Uterus (tissue), 2 donors: ENCODE results near the gene ATF6.

Source experiments
- POLR2A ChIP-seq, 2 donors: fragments of 450-650 bp; IDR thresholded peaks; one replicate each; pipeline ENCODE4 v1.6.1; 2016; ENCODE audit warnings: antibody characterized with exemption in 2 of 2, mild to moderate bottlenecking in 1 of 2, moderate library complexity in 1 of 2
- TF ChIP-seq, protein P1 (sequence below), 4 experiments: fragments of 200-600 bp in 2 of 4; fragments of 450-650 bp in 2 of 4; sonication (generic) in 2 of 4; IDR thresholded peaks; one replicate each; pipeline ENCODE4 v1.5.1; 2016 to 2019; ENCODE audit warnings: antibody characterized with exemption in 4 of 4, mild to moderate bottlenecking in 2 of 4, moderate library complexity in 1 of 4

- TF ChIP-seq, protein P1, sequence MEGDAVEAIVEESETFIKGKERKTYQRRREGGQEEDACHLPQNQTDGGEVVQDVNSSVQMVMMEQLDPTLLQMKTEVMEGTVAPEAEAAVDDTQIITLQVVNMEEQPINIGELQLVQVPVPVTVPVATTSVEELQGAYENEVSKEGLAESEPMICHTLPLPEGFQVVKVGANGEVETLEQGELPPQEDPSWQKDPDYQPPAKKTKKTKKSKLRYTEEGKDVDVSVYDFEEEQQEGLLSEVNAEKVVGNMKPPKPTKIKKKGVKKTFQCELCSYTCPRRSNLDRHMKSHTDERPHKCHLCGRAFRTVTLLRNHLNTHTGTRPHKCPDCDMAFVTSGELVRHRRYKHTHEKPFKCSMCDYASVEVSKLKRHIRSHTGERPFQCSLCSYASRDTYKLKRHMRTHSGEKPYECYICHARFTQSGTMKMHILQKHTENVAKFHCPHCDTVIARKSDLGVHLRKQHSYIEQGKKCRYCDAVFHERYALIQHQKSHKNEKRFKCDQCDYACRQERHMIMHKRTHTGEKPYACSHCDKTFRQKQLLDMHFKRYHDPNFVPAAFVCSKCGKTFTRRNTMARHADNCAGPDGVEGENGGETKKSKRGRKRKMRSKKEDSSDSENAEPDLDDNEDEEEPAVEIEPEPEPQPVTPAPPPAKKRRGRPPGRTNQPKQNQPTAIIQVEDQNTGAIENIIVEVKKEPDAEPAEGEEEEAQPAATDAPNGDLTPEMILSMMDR (IDR thresholded peaks at IDR 0.05) = no peak
- TF ChIP-seq POLR2A (IDR thresholded peaks at IDR 0.05) = no peak
Observed at GRCh38 chr1:161999301-162000052, 233.4 kb downstream of the ATF6 start.
